Renal cortex interstitium (tissue), 15 donors: ENCODE results near the gene C1QTNF6. TPM values are rescaled to one million over a fixed set of nuclear protein-coding genes. Genes with fewer than 3 reads are reported as not detected.
"Not testable (repeated sequence)": the region's sequence is repeated elsewhere in the genome, so short reads cannot be mapped to it uniquely, and the experiment has no call there.

Source experiments
- DNase-seq, 11 donors: peaks; one replicate each; pipeline ENCODE4 v3.0.0-alpha.2; 2013; ENCODE audit warnings: low read depth in 9 of 11, low spot score in 4 of 11; ENCODE audit errors: extremely low read depth in 1 of 11
- long read RNA-seq, 16 experiments: transcript quantifications; one replicate each; lab custom pipeline, GENCODE V29; 2026
- polyA plus RNA-seq, 3 donors: library from polyadenylated mRNA; unstranded; fragments of 120-200 nt; gene quantifications; one replicate each; pipeline ENCODE4 v1.2.1, GENCODE V29; 2013; ENCODE audit not compliant: insufficient read length in 3 of 3

C1QTNF6 gene
- polyA plus RNA-seq, result 10 to 100 TPM; 26.1 to 37.9 (median 34.8) TPM
- long read RNA-seq, donor 1, transcript C1QTNF6-201 (3 exons, 2,934 nt), result major isoform, 5 of 5 reads
- long read RNA-seq, donor 1, partial matches to known transcripts, result 0 of 5 reads
- long read RNA-seq, donor 1, other reads (novel, unspliced or antisense), result 0 of 5 reads
- long read RNA-seq, donor 2, transcript C1QTNF6-201 (3 exons, 2,934 nt), result major isoform, 9 of 23 reads
- long read RNA-seq, donor 2, partial matches to known transcripts, result 12 of 23 reads
- long read RNA-seq, donor 2, other reads (novel, unspliced or antisense), result 0 of 23 reads
- long read RNA-seq, donor 3, transcript C1QTNF6-201 (3 exons, 2,934 nt), result major isoform, 9 of 11 reads
- long read RNA-seq, donor 3, partial matches to known transcripts, result 0 of 11 reads
- long read RNA-seq, donor 3, other reads (novel, unspliced or antisense), result 0 of 11 reads
- long read RNA-seq, donor 4, partial matches to known transcripts, result 12 of 16 reads
- long read RNA-seq, donor 4, other reads (novel, unspliced or antisense), result 0 of 16 reads
- long read RNA-seq, donor 5, transcript C1QTNF6-201 (3 exons, 2,934 nt), result major isoform, 12 of 15 reads
- long read RNA-seq, donor 5, partial matches to known transcripts, result 0 of 15 reads
- long read RNA-seq, donor 5, other reads (novel, unspliced or antisense), result 0 of 15 reads
- long read RNA-seq, donor 6, transcript C1QTNF6-201 (3 exons, 2,934 nt), result major isoform, 6 of 7 reads
- long read RNA-seq, donor 6, partial matches to known transcripts, result 0 of 7 reads
- long read RNA-seq, donor 6, other reads (novel, unspliced or antisense), result 0 of 7 reads
- long read RNA-seq, donor 7, transcript C1QTNF6-201 (3 exons, 2,934 nt), result major isoform, 9 of 10 reads
- long read RNA-seq, donor 7, partial matches to known transcripts, result 0 of 10 reads
- long read RNA-seq, donor 7, other reads (novel, unspliced or antisense), result 0 of 10 reads
- long read RNA-seq, donor 8, transcript C1QTNF6-201 (3 exons, 2,934 nt), result major isoform, 10 of 14 reads
- long read RNA-seq, donor 8, partial matches to known transcripts, result 0 of 14 reads
- long read RNA-seq, donor 8, other reads (novel, unspliced or antisense), result 0 of 14 reads
- long read RNA-seq, donor 9, transcript C1QTNF6-201 (3 exons, 2,934 nt), result major isoform, 5 of 8 reads
- long read RNA-seq, donor 9, partial matches to known transcripts, result 0 of 8 reads
- long read RNA-seq, donor 9, other reads (novel, unspliced or antisense), result 0 of 8 reads
- long read RNA-seq, donor 10, transcript C1QTNF6-201 (3 exons, 2,934 nt), result major isoform, 8 of 9 reads
- long read RNA-seq, donor 10, partial matches to known transcripts, result 0 of 9 reads
- long read RNA-seq, donor 10, other reads (novel, unspliced or antisense), result 0 of 9 reads
- long read RNA-seq, donor 11, transcript C1QTNF6-201 (3 exons, 2,934 nt), result major isoform, 9 of 9 reads
- long read RNA-seq, donor 11, partial matches to known transcripts, result 0 of 9 reads
- long read RNA-seq, donor 11, other reads (novel, unspliced or antisense), result 0 of 9 reads
- long read RNA-seq, donor 12, partial matches to known transcripts, result 8 of 9 reads
- long read RNA-seq, donor 12, other reads (novel, unspliced or antisense), result 0 of 9 reads
- long read RNA-seq, donor 13, transcript C1QTNF6-201 (3 exons, 2,934 nt), result major isoform, 14 of 40 reads
- long read RNA-seq, donor 13, partial matches to known transcripts, result 25 of 40 reads
- long read RNA-seq, donor 13, other reads (novel, unspliced or antisense), result 0 of 40 reads
- long read RNA-seq, donor 14, transcript C1QTNF6-201 (3 exons, 2,934 nt), result major isoform, 7 of 7 reads
- long read RNA-seq, donor 14, partial matches to known transcripts, result 0 of 7 reads
- long read RNA-seq, donor 14, other reads (novel, unspliced or antisense), result 0 of 7 reads
- long read RNA-seq, donor 15, transcript C1QTNF6-201 (3 exons, 2,934 nt), result major isoform, 5 of 5 reads
- long read RNA-seq, donor 15, partial matches to known transcripts, result 0 of 5 reads
- long read RNA-seq, donor 15, other reads (novel, unspliced or antisense), result 0 of 5 reads
- long read RNA-seq, donor 16, transcript C1QTNF6-201 (3 exons, 2,934 nt), result major isoform, 22 of 25 reads
- long read RNA-seq, donor 16, partial matches to known transcripts, result 0 of 25 reads
- long read RNA-seq, donor 16, other reads (novel, unspliced or antisense), result 0 of 25 reads

GRCh38 chr22:37187891-37188761, at the start of gene C1QTNF6:
TSS of gene C1QTNF6 (minus strand) at chr22:37188247. CDS start at chr22:37188213, 34 bp downstream.
- DNase-seq, result peak in 8 of 11 donors; percentile 73 to 86 (median 76)

GRCh38 chr22:37235897-37236607, 48.0 kb upstream of the C1QTNF6 start:
- DNase-seq, result no peak

GRCh38 chr22:37234736-37235711, 47.0 kb upstream of the C1QTNF6 start:
- DNase-seq, result no peak

GRCh38 chr22:37233751-37234631, 45.9 kb upstream of the C1QTNF6 start:
- no peak for DNase-seq

- not testable (repeated sequence) for DNase-seq
These were observed 45.3 kb upstream of the C1QTNF6 start for GRCh38 chr22:37233371-37233750.

GRCh38 chr22:37232140-37232998, 44.3 kb upstream of the C1QTNF6 start:
- no peak for DNase-seq

GRCh38 chr22:37231406-37232139, 43.5 kb upstream of the C1QTNF6 start:
- no peak for DNase-seq

GRCh38 chr22:37230673-37231405, 42.8 kb upstream of the C1QTNF6 start:
- DNase-seq, result no peak

GRCh38 chr22:37229805-37230672, 42.0 kb upstream of the C1QTNF6 start:
- DNase-seq, result no peak

GRCh38 chr22:37229012-37229804, 41.2 kb upstream of the C1QTNF6 start:
- no peak for DNase-seq
